A673 (cell line): Measurements from ENCODE around the gene ATG4C. TPM values are rescaled to one million over a fixed set of nuclear protein-coding genes. Genes with fewer than 3 reads are reported as not detected.

Experiments used
- BruUV-seq: library from RNA; stranded (reverse); fragments of 400-500 nt; replicated peaks from 2 replicates; lab custom pipeline; 2021; lab: Mats Ljungman, UMichigan
- CTCF ChIA-PET: fragments of 300-600 bp; sonication (Branson Sonifier 250); formaldehyde crosslinking; loops from one replicate; lab custom pipeline; 2022; ENCODE audit warnings: antibody characterized with exemption; lab: Charles Lee
- POLR2A ChIA-PET: fragments of 300-600 bp; sonication (Branson Sonifier 250); formaldehyde crosslinking; loops from one replicate; lab custom pipeline; 2022; ENCODE audit warnings: antibody characterized with exemption; ENCODE audit not compliant: low non-redundant PET; lab: Charles Lee
- DNase-seq: peaks from one replicate; pipeline ENCODE4 v3.0.0-alpha.2; 2015; ENCODE audit warnings: low spot score
- H3K27ac ChIP-seq: fragments of 200-600 bp; sonication (generic); 2 replicates; pipeline ENCODE4 v1.5.1; 2016; ENCODE audit warnings: mixed run types, low read depth, mild to moderate bottlenecking, mixed read lengths, antibody characterized with exemption, low read length; ENCODE audit not compliant: poor library complexity, severe bottlenecking
- H3K27me3 ChIP-seq: fragments of 200-600 bp; sonication (generic); replicated peaks from 2 replicates; pipeline ENCODE4 v1.6.1; 2017; ENCODE audit warnings: mixed run types, low read depth, mild to moderate bottlenecking, mixed read lengths, antibody characterized with exemption, low read length; ENCODE audit not compliant: insufficient read depth, poor library complexity
- H3K36me3 ChIP-seq: fragments of 200-600 bp; sonication (generic); 2 replicates; pipeline ENCODE4 v1.6.1; 2016; ENCODE audit warnings: mixed run types, mild to moderate bottlenecking, mixed read lengths, antibody characterized with exemption, low read length; ENCODE audit not compliant: insufficient read depth, poor library complexity, severe bottlenecking
- H3K4me1 ChIP-seq: fragments of 200-600 bp; sonication (generic); 2 replicates; pipeline ENCODE4 v1.6.1; 2017; ENCODE audit warnings: mixed run types, mild to moderate bottlenecking, mixed read lengths, antibody characterized with exemption, low read length; ENCODE audit not compliant: insufficient read depth, poor library complexity, severe bottlenecking
- H3K4me3 ChIP-seq: fragments of 200-600 bp; sonication (generic); 2 replicates; pipeline ENCODE4 v1.5.1; 2016; ENCODE audit warnings: low read depth, mixed run types, mild to moderate bottlenecking, mixed read lengths, low read length; ENCODE audit not compliant: poor library complexity, severe bottlenecking
- H3K9me3 ChIP-seq: fragments of 200-600 bp; sonication (generic); 2 replicates; pipeline ENCODE4 v1.6.1; 2016; ENCODE audit warnings: mixed run types, low read depth, mild to moderate bottlenecking, mixed read lengths, antibody characterized with exemption, low read length; ENCODE audit not compliant: poor library complexity, severe bottlenecking
- CTCF ChIP-seq: fragments of 300-800, 200-600 bp; sonication (generic); conservative IDR thresholded peaks from 2 replicates; pipeline ENCODE4 v1.5.1; 2017; ENCODE audit warnings: low read depth, mild to moderate bottlenecking, antibody characterized with exemption, low read length, moderate library complexity, mixed read lengths
- EZH2 ChIP-seq: fragments of 200-600 bp; sonication (generic); IDR thresholded peaks from 2 replicates; pipeline ENCODE4 v1.6.1; 2017; ENCODE audit warnings: borderline replicate concordance, low read depth, mild to moderate bottlenecking, mixed read lengths, antibody characterized with exemption, low read length; ENCODE audit not compliant: poor library complexity, severe bottlenecking
- intact Hi-C: fragments of 100-400 bp; cut with micrococcal nuclease; formaldehyde crosslinking; loops from one replicate; pipeline ENCODE4 v1.10.0; 2022; ENCODE audit not compliant: unreplicated experiment
- total RNA-seq: library from RNA; stranded (reverse); gene quantifications from 2 replicates; pipeline ENCODE4 v1.2.3, GENCODE V29; 2021

The ATG4C gene
- total RNA-seq, 1 experiment from 2014 or later, result 14.4 TPM

- Histone ChIP-seq H3K27ac (no peak overlapping the region), H3K4me1 (peaks cover 4% of the 10 kb centered on the region), H3K36me3 (no peaks in the 10 kb centered on the region), H3K9me3 (no peaks in the 10 kb centered on the region), H3K4me3 (no peak overlapping the region), H3K27me3 (no peaks in the 10 kb centered on the region)
- DNase-seq, result no peak
- ChIA-PET CTCF (no interaction called here), POLR2A (no interaction called here)
- intact Hi-C loops, result no loop called here
- no TSS peak for BruUV-seq
- TF ChIP-seq CTCF, result no peak
- TF ChIP-seq EZH2, result no peak
Observed at GRCh38 chr1:62852253-62852652, 68.3 kb downstream of the ATG4C start.

GRCh38 chr1:62856960-62857359 is 73.0 kb downstream of the ATG4C start:
- Histone ChIP-seq H3K36me3 (no peaks in the 10 kb centered on the region), H3K4me3 (no peak overlapping the region), H3K9me3 (no peaks in the 10 kb centered on the region), H3K4me1 (peaks cover 4% of the 10 kb centered on the region), H3K27ac (no peak overlapping the region), H3K27me3 (no peaks in the 10 kb centered on the region)
- no peak for DNase-seq
- TF ChIP-seq EZH2, result no peak
- TF ChIP-seq CTCF, result no peak
- CTCF ChIA-PET, result no interaction called here
- POLR2A ChIA-PET, result interaction anchor here (0.6 kb wide), 1 partner anchor 612 kb away, joined by 3 read pairs; no protein-coding TSS in a partner anchor
- BruUV-seq, result no TSS peak
- intact Hi-C loops, result no loop called here

- Histone ChIP-seq H3K9me3 (no peaks in the 10 kb centered on the region), H3K27ac (no peak overlapping the region), H3K4me3 (no peak overlapping the region), H3K4me1 (no peaks in the 10 kb centered on the region), H3K36me3 (no peaks in the 10 kb centered on the region), H3K27me3 (no peaks in the 10 kb centered on the region)
- DNase-seq, result no peak
- TF ChIP-seq EZH2 (no peak), CTCF (no peak)
- no TSS peak for BruUV-seq
- ChIA-PET POLR2A (no interaction called here), CTCF (no interaction called here)
- intact Hi-C loops, result no loop called here
Observed at GRCh38 chr1:62869217-62869754, 85.4 kb downstream of the ATG4C start.
